ENCODE measurements around the gene NRP2. TPM values are rescaled to one million over a fixed set of nuclear protein-coding genes. Genes with fewer than 3 reads are reported as not detected.

The NRP2 gene
- total RNA-seq, 2 experiments from 2014 or later: 1.1 to 2.0 TPM

- H3K4me3 Mint-ChIP-seq: no peak overlapping the region
- peaks cover 54% of the 10 kb centered on the region for H3K27me3 Mint-ChIP-seq
- peaks cover 8% of the 10 kb centered on the region for H3K4me1 Mint-ChIP-seq
- no peak overlapping the region for H3K27ac Mint-ChIP-seq
- no peaks in the 10 kb centered on the region for H3K9me3 Mint-ChIP-seq
- no peaks in the 10 kb centered on the region for H3K36me3 Mint-ChIP-seq
- peak; percentile 47 for DNase-seq
Measured at GRCh38 chr2:205766779-205767359, 84.6 kb downstream of the NRP2 start.

- H3K4me1 Mint-ChIP-seq: peaks cover 8% of the 10 kb centered on the region
- H3K36me3 Mint-ChIP-seq: no peaks in the 10 kb centered on the region
- H3K27me3 Mint-ChIP-seq: peaks cover 54% of the 10 kb centered on the region
- no peak overlapping the region for H3K27ac Mint-ChIP-seq
- no peaks in the 10 kb centered on the region for H3K9me3 Mint-ChIP-seq
- no peak for DNase-seq
- H3K4me3 Mint-ChIP-seq: no peak overlapping the region
Measured at GRCh38 chr2:205767617-205768016, 85.3 kb downstream of the NRP2 start.

- H3K27ac Mint-ChIP-seq: no peak overlapping the region
- no peak overlapping the region for H3K4me3 Mint-ChIP-seq
- peaks cover 8% of the 10 kb centered on the region for H3K4me1 Mint-ChIP-seq
- no peak for DNase-seq
- no peaks in the 10 kb centered on the region for H3K36me3 Mint-ChIP-seq
- H3K9me3 Mint-ChIP-seq: no peaks in the 10 kb centered on the region
- peaks cover 51% of the 10 kb centered on the region for H3K27me3 Mint-ChIP-seq
Measured at GRCh38 chr2:205768341-205768740, 86.0 kb downstream of the NRP2 start.

GRCh38 chr2:205768815-205769494 lies 86.7 kb downstream of the NRP2 start:
- Mint-ChIP-seq H3K27ac (no peak overlapping the region), H3K4me1 (peaks cover 8% of the 10 kb centered on the region), H3K4me3 (no peak overlapping the region), H3K36me3 (no peaks in the 10 kb centered on the region), H3K27me3 (peaks cover 50% of the 10 kb centered on the region), H3K9me3 (no peaks in the 10 kb centered on the region)
- DNase-seq: no peak

GRCh38 chr2:205769495-205769850 lies 87.2 kb downstream of the NRP2 start:
- Mint-ChIP-seq H3K27ac (no peak overlapping the region), H3K4me1 (peaks cover 8% of the 10 kb centered on the region), H3K4me3 (no peak overlapping the region), H3K36me3 (no peaks in the 10 kb centered on the region), H3K27me3 (peaks cover 49% of the 10 kb centered on the region), H3K9me3 (no peaks in the 10 kb centered on the region)
- no peak for DNase-seq

GRCh38 chr2:205769879-205770278 lies 87.6 kb downstream of the NRP2 start:
- Mint-ChIP-seq H3K27ac (no peak overlapping the region), H3K36me3 (no peaks in the 10 kb centered on the region), H3K4me3 (no peak overlapping the region), H3K9me3 (no peaks in the 10 kb centered on the region), H3K27me3 (peaks cover 45% of the 10 kb centered on the region), H3K4me1 (peaks cover 8% of the 10 kb centered on the region)
- DNase-seq: no peak

- no peak for DNase-seq
- Mint-ChIP-seq H3K4me1 (peaks cover 8% of the 10 kb centered on the region), H3K9me3 (no peaks in the 10 kb centered on the region), H3K36me3 (no peaks in the 10 kb centered on the region), H3K27me3 (peaks cover 40% of the 10 kb centered on the region), H3K4me3 (no peak overlapping the region), H3K27ac (no peak overlapping the region)
Measured at GRCh38 chr2:205770577-205770976, 88.3 kb downstream of the NRP2 start.

GRCh38 chr2:205771031-205771430 lies 88.7 kb downstream of the NRP2 start:
- H3K27ac Mint-ChIP-seq: no peak overlapping the region

GRCh38 chr2:205771666-205772065 lies 89.4 kb downstream of the NRP2 start:
- H3K27me3 Mint-ChIP-seq: peaks cover 31% of the 10 kb centered on the region
- H3K4me1 Mint-ChIP-seq: peaks cover 8% of the 10 kb centered on the region
- no peaks in the 10 kb centered on the region for H3K9me3 Mint-ChIP-seq
- no peaks in the 10 kb centered on the region for H3K36me3 Mint-ChIP-seq
- no peak overlapping the region for H3K4me3 Mint-ChIP-seq
- no peak for DNase-seq
- no peak overlapping the region for H3K27ac Mint-ChIP-seq

More at GRCh38 chr2:205771031-205771430, 88.7 kb downstream of the NRP2 start:
- H3K4me1 Mint-ChIP-seq: peaks cover 8% of the 10 kb centered on the region
- H3K9me3 Mint-ChIP-seq: no peaks in the 10 kb centered on the region
- H3K4me3 Mint-ChIP-seq: no peak overlapping the region
- DNase-seq: no peak
- H3K36me3 Mint-ChIP-seq: no peaks in the 10 kb centered on the region
- H3K27me3 Mint-ChIP-seq: peaks cover 36% of the 10 kb centered on the region

GRCh38 chr2:205772983-205773382 lies 90.7 kb downstream of the NRP2 start:
- H3K36me3 Mint-ChIP-seq: no peaks in the 10 kb centered on the region
- no peak for DNase-seq
- H3K4me3 Mint-ChIP-seq: no peak overlapping the region
- H3K27me3 Mint-ChIP-seq: peaks cover 23% of the 10 kb centered on the region
- H3K27ac Mint-ChIP-seq: no peak overlapping the region
- no peaks in the 10 kb centered on the region for H3K9me3 Mint-ChIP-seq
- H3K4me1 Mint-ChIP-seq: peaks cover 8% of the 10 kb centered on the region

GRCh38 chr2:205773989-205774388 lies 91.7 kb downstream of the NRP2 start:
- DNase-seq: no peak
- peaks cover 9% of the 10 kb centered on the region for H3K4me1 Mint-ChIP-seq
- no peaks in the 10 kb centered on the region for H3K36me3 Mint-ChIP-seq
- no peak overlapping the region for H3K27ac Mint-ChIP-seq
- H3K27me3 Mint-ChIP-seq: peaks cover 23% of the 10 kb centered on the region
- no peaks in the 10 kb centered on the region for H3K9me3 Mint-ChIP-seq
- H3K4me3 Mint-ChIP-seq: no peak overlapping the region

GRCh38 chr2:205775097-205775877 lies 93.0 kb downstream of the NRP2 start:
- Mint-ChIP-seq H3K4me3 (no peak overlapping the region), H3K9me3 (no peaks in the 10 kb centered on the region), H3K27ac (no peak overlapping the region), H3K27me3 (peaks cover 20% of the 10 kb centered on the region), H3K4me1 (peaks cover 2% of the 10 kb centered on the region), H3K36me3 (no peaks in the 10 kb centered on the region)
- DNase-seq: no peak

GRCh38 chr2:205776139-205776538 lies 93.8 kb downstream of the NRP2 start:
- Mint-ChIP-seq H3K4me3 (no peak overlapping the region), H3K27ac (no peak overlapping the region), H3K4me1 (peaks cover 8% of the 10 kb centered on the region), H3K36me3 (no peaks in the 10 kb centered on the region), H3K9me3 (no peaks in the 10 kb centered on the region), H3K27me3 (peaks cover 13% of the 10 kb centered on the region)
- peak; percentile 34 for DNase-seq

GRCh38 chr2:205776720-205777119 lies 94.4 kb downstream of the NRP2 start:
- Mint-ChIP-seq H3K9me3 (no peaks in the 10 kb centered on the region), H3K27ac (no peak overlapping the region), H3K4me3 (no peak overlapping the region)

GRCh38 chr2:205778356-205778755 lies 96.1 kb downstream of the NRP2 start:
- Mint-ChIP-seq H3K4me3 (no peak overlapping the region), H3K27ac (no peak overlapping the region)
- no peak for DNase-seq

More at GRCh38 chr2:205776720-205777119, 94.4 kb downstream of the NRP2 start:
- Mint-ChIP-seq H3K27me3 (peaks cover 13% of the 10 kb centered on the region), H3K4me1 (peaks cover 13% of the 10 kb centered on the region), H3K36me3 (no peaks in the 10 kb centered on the region)
- no peak for DNase-seq

More at GRCh38 chr2:205778356-205778755, 96.1 kb downstream of the NRP2 start:
- Mint-ChIP-seq H3K27me3 (peaks cover 8% of the 10 kb centered on the region), H3K4me1 (peaks cover 15% of the 10 kb centered on the region), H3K36me3 (no peaks in the 10 kb centered on the region), H3K9me3 (no peaks in the 10 kb centered on the region)
